HEK293T (cell line): ENCODE results near the gene TSPAN9.

Experiments used
- CTCF ChIA-PET: fragments of 350-600 bp; formaldehyde crosslinking; extraction: SDS; loops from one replicate; lab custom pipeline; 2021; ENCODE audit warnings: antibody characterized with exemption, inconsistent platforms; lab: Yijun Ruan, JAX
- POLR2A ChIA-PET: fragments of 350-600 bp; formaldehyde crosslinking; extraction: SDS; loops from one replicate; lab custom pipeline; 2020; ENCODE audit warnings: antibody characterized with exemption, inconsistent platforms; lab: Yijun Ruan, JAX
- DNase-seq: peaks from one replicate; pipeline ENCODE4 v3.0.0; 2012; ENCODE audit warnings: mixed read lengths; ENCODE audit errors: extremely low spot score
- ARNT ChIP-seq: fragments of 450-650 bp; IDR thresholded peaks from 2 replicates; pipeline ENCODE4 v1.6.1; 2017; ENCODE audit warnings: mild to moderate bottlenecking
- BHLHE40 ChIP-seq: fragments of 450-650 bp; IDR thresholded peaks from 2 replicates; pipeline ENCODE4 v1.6.1; 2016; ENCODE audit warnings: mild to moderate bottlenecking, moderate library complexity, borderline replicate concordance
- CTBP1 ChIP-seq: fragments of 450-650 bp; IDR thresholded peaks from 2 replicates; pipeline ENCODE4 v1.6.1; 2016; ENCODE audit warnings: borderline replicate concordance
- ELF4 ChIP-seq: fragments of 450-650 bp; IDR thresholded peaks from 2 replicates; pipeline ENCODE4 v1.6.1; 2017; ENCODE audit warnings: antibody characterized with exemption
- FOXA1 ChIP-seq: fragments of 450-650 bp; IDR thresholded peaks from 2 replicates; pipeline ENCODE4 v1.6.1; 2016; ENCODE audit warnings: mild to moderate bottlenecking
- FOXK2 ChIP-seq: fragments of 450-650 bp; IDR thresholded peaks from 2 replicates; pipeline ENCODE4 v1.6.1; 2016; ENCODE audit warnings: mild to moderate bottlenecking
- FOXM1 ChIP-seq: fragments of 450-650 bp; IDR thresholded peaks from 2 replicates; pipeline ENCODE4 v1.6.1; 2017; ENCODE audit warnings: mild to moderate bottlenecking, borderline replicate concordance
- HDGF ChIP-seq: fragments of 450-650 bp; IDR thresholded peaks from 2 replicates; pipeline ENCODE4 v1.6.1; 2017; ENCODE audit warnings: antibody characterized with exemption, borderline replicate concordance
- L3MBTL2 ChIP-seq: fragments of 450-650 bp; conservative IDR thresholded peaks from 2 replicates; pipeline ENCODE4 v1.6.1; 2016; ENCODE audit warnings: mild to moderate bottlenecking
- LEF1 ChIP-seq: fragments of 450-650 bp; IDR thresholded peaks from 2 replicates; pipeline ENCODE4 v1.6.1; 2017; ENCODE audit warnings: mild to moderate bottlenecking, borderline replicate concordance
- NFRKB ChIP-seq: fragments of 450-650 bp; IDR thresholded peaks from 2 replicates; pipeline ENCODE4 v1.6.1; 2016; ENCODE audit warnings: mild to moderate bottlenecking, moderate library complexity
- PKNOX1 ChIP-seq: fragments of 450-650 bp; IDR thresholded peaks from 2 replicates; pipeline ENCODE4 v1.6.1; 2016
- SP1 ChIP-seq: fragments of 450-650 bp; IDR thresholded peaks from 2 replicates; pipeline ENCODE4 v1.6.1; 2017
- SUZ12 ChIP-seq: fragments of 450-650 bp; IDR thresholded peaks from 2 replicates; pipeline ENCODE4 v1.6.1; 2016; ENCODE audit warnings: mild to moderate bottlenecking
- TARDBP ChIP-seq: fragments of 450-650 bp; IDR thresholded peaks from 2 replicates; pipeline ENCODE4 v1.6.1; 2016
- ZNF384 ChIP-seq: fragments of 450-650 bp; IDR thresholded peaks from 2 replicates; pipeline ENCODE4 v1.6.1; 2016

TSPAN9 gene

GRCh38 chr12:3117591-3118015 lies 40.4 kb downstream of the TSPAN9 start:
- ChIA-PET POLR2A (no interaction called here), CTCF (no interaction called here)
- no peak for TF ChIP-seq BHLHE40
- TF ChIP-seq ARNT, result no peak
- TF ChIP-seq SUZ12, result no peak
- no peak for TF ChIP-seq NFRKB
- TF ChIP-seq HDGF, result no peak
- TF ChIP-seq ELF4, result no peak
- TF ChIP-seq PKNOX1, result no peak
- TF ChIP-seq TARDBP, result no peak
- no peak for TF ChIP-seq L3MBTL2
- TF ChIP-seq LEF1, result no peak
- TF ChIP-seq FOXM1, result no peak
- TF ChIP-seq SP1, result no peak
- no peak for TF ChIP-seq CTBP1
- TF ChIP-seq FOXK2, result no peak
- no peak for TF ChIP-seq FOXA1
- TF ChIP-seq ZNF384, result no peak
- no peak for DNase-seq

GRCh38 chr12:3119192-3119755 lies 42.1 kb downstream of the TSPAN9 start:
- POLR2A ChIA-PET, result no interaction called here
- DNase-seq, result no peak
- TF ChIP-seq SUZ12 (no peak), NFRKB (no peak), ZNF384 (no peak), L3MBTL2 (no peak), ARNT (no peak), HDGF (no peak), BHLHE40 (no peak), SP1 (no peak), FOXA1 (no peak), PKNOX1 (no peak), ELF4 (no peak), CTBP1 (no peak)
- CTCF ChIA-PET, result no interaction called here

GRCh38 chr12:3119756-3120601 lies 42.8 kb downstream of the TSPAN9 start:
- ChIA-PET CTCF (interaction anchor here (0.8 kb wide), 1 partner anchor 155 kb away, joined by 3 read pairs; no protein-coding TSS in a partner anchor), POLR2A (no interaction called here)
- TF ChIP-seq FOXM1 (no peak), CTBP1 (no peak)
- DNase-seq, result no peak

GRCh38 chr12:3120701-3121100 lies 43.5 kb downstream of the TSPAN9 start:
- ChIA-PET POLR2A (no interaction called here), CTCF (interaction anchor here (0.8 kb wide), 1 partner anchor 154 kb away, joined by 3 read pairs; no protein-coding TSS in a partner anchor)
- TF ChIP-seq ARNT (no peak), FOXA1 (no peak), ZNF384 (no peak), L3MBTL2 (no peak), FOXM1 (no peak), HDGF (no peak), SUZ12 (no peak), FOXK2 (no peak), SP1 (no peak), NFRKB (no peak), ELF4 (no peak), BHLHE40 (no peak), CTBP1 (no peak), TARDBP (no peak), PKNOX1 (no peak), LEF1 (no peak)

GRCh38 chr12:3122841-3123678 lies 45.9 kb downstream of the TSPAN9 start:
- CTCF ChIA-PET, result interaction anchor here (0.6 kb wide), 1 partner anchor 52 kb away, joined by 3 read pairs; no protein-coding TSS in a partner anchor
- POLR2A ChIA-PET, result no interaction called here
- DNase-seq, result no peak

More at GRCh38 chr12:3120701-3121100, 43.5 kb downstream of the TSPAN9 start:
- no peak for DNase-seq

More at GRCh38 chr12:3122841-3123678, 45.9 kb downstream of the TSPAN9 start:
- TF ChIP-seq SP1 (no peak), HDGF (no peak), NFRKB (no peak), SUZ12 (no peak), TARDBP (no peak), FOXK2 (no peak), CTBP1 (no peak), LEF1 (no peak), L3MBTL2 (no peak), FOXA1 (no peak), ZNF384 (no peak), FOXM1 (no peak), ARNT (no peak), ELF4 (no peak), PKNOX1 (no peak), BHLHE40 (no peak)
